B cell (primary cell): ENCODE measurements around the gene ALKBH3. TPM values are rescaled to one million over a fixed set of nuclear protein-coding genes. Genes with fewer than 3 reads are reported as not detected.

ENCODE experiments used
- ATAC-seq: fragments of 200-7000 bp; cut with Tn5 transposase; one replicate; pipeline ENCODE4 v1.10.0; 2021; ENCODE audit warnings: low read depth, mild to moderate bottlenecking, moderate number of reproducible peaks, moderate library complexity
- CTCF ChIA-PET: fragments of 350-600 bp; sonication (Branson Sonifier 250); formaldehyde crosslinking; loops from one replicate; lab custom pipeline; 2021; ENCODE audit warnings: antibody characterized with exemption, inconsistent platforms; lab: Charles Lee
- POLR2A ChIA-PET: fragments of 350-600 bp; sonication (Branson Sonifier 250); formaldehyde crosslinking; loops from one replicate; lab custom pipeline; 2021; ENCODE audit warnings: antibody characterized with exemption; lab: Charles Lee
- DNase-seq: peaks from one replicate; pipeline ENCODE4 v3.0.0; 2013
- H2AFZ ChIP-seq: 2 replicates; pipeline ENCODE4 v1.6.1; 2012; ENCODE audit warnings: mild to moderate bottlenecking, low read depth, low read length; ENCODE audit not compliant: insufficient read depth, poor library complexity, severe bottlenecking
- H3K27ac ChIP-seq, 2 donors: 1 replicate in 1 of 2; 2 replicates in 1 of 2; pipeline ENCODE4 v1.5.1; 2012 to 2013; ENCODE audit warnings: low read length in 2 of 2, mild to moderate bottlenecking in 2 of 2, moderate library complexity in 1 of 2
- H3K27me3 ChIP-seq, 4 experiments: fragments of 200-600 bp in 1 of 4; sonication (generic) in 1 of 4; replicated peaks in 1 of 4; 1 replicate in 2 of 4; 2 replicates in 2 of 4; pipeline versions ENCODE4 v1.6.1 to v1.7.0; 2013 to 2016; ENCODE audit warnings: low read length in 3 of 4, mild to moderate bottlenecking in 2 of 4, mixed read lengths in 1 of 4, moderate library complexity in 1 of 4; ENCODE audit not compliant: insufficient read depth in 4 of 4, control insufficient read depth in 3 of 4; ENCODE audit errors: control extremely low read depth in 1 of 4
- H3K36me3 ChIP-seq, 2 experiments: replicated peaks in 1 of 2; 1 replicate in 1 of 2; 2 replicates in 1 of 2; pipeline versions ENCODE4 v1.6.1 to v1.7.1; 2013; ENCODE audit warnings: low read length in 1 of 2; ENCODE audit not compliant: insufficient read depth in 2 of 2, control insufficient read depth in 1 of 2; ENCODE audit errors: control extremely low read depth in 1 of 2, extremely low read depth in 1 of 2
- H3K4me1 ChIP-seq, 2 donors: fragments of 200-600 bp in 1 of 2; sonication (generic) in 1 of 2; 1 replicate in 1 of 2; 2 replicates in 1 of 2; pipeline versions ENCODE4 v1.5.1 to v1.6.1; 2013 to 2017; ENCODE audit warnings: low read length in 2 of 2; ENCODE audit not compliant: control insufficient read depth in 2 of 2, insufficient read depth in 2 of 2
- H3K4me2 ChIP-seq: replicated peaks from 2 replicates; pipeline ENCODE3; 2012; ENCODE audit warnings: mild to moderate bottlenecking, low read depth, low read length; ENCODE audit not compliant: poor library complexity, severe bottlenecking
- H3K4me3 ChIP-seq, 5 experiments: fragments of 200-600 bp in 1 of 5; sonication (generic) in 1 of 5; 1 replicate in 3 of 5; 2 replicates in 2 of 5; pipeline versions ENCODE4 v1.5.1 to v1.7.0; 2011 to 2016; ENCODE audit warnings: low read length in 4 of 5, mild to moderate bottlenecking in 4 of 5, low read depth in 2 of 5, control low read depth in 1 of 5, moderate library complexity in 1 of 5; ENCODE audit not compliant: insufficient read depth in 1 of 5; ENCODE audit errors: control extremely low read depth in 1 of 5, extremely low read depth in 1 of 5
- H3K79me2 ChIP-seq: fragments of 200-600 bp; sonication (generic); one replicate; pipeline ENCODE4 v1.6.0; 2016; ENCODE audit warnings: low read length; ENCODE audit not compliant: control insufficient read depth, insufficient read depth
- H3K9ac ChIP-seq: fragments of 200-600 bp; sonication (generic); 2 replicates; pipeline ENCODE4 v1.6.1; 2017; ENCODE audit warnings: mild to moderate bottlenecking, low read length, moderate library complexity
- H3K9me3 ChIP-seq, 3 donors: one replicate each; pipeline versions ENCODE4 v1.6.1 to v1.7.1; 2013; ENCODE audit warnings: low read length in 2 of 3; ENCODE audit not compliant: control insufficient read depth in 2 of 3, insufficient read depth in 1 of 3; ENCODE audit errors: control extremely low read depth in 1 of 3
- H4K20me1 ChIP-seq: 2 replicates; pipeline ENCODE4 v1.6.0; 2012; ENCODE audit warnings: mild to moderate bottlenecking, low read length; ENCODE audit not compliant: insufficient read depth, control insufficient read depth, poor library complexity, severe bottlenecking
- H3K27ac Mint-ChIP-seq: one replicate; pipeline ENCODE4 v1.8.0; 2021; ENCODE audit warnings: mixed read lengths
- H3K27me3 Mint-ChIP-seq: one replicate; pipeline ENCODE4 v1.8.0; 2021; ENCODE audit warnings: mixed read lengths
- H3K4me1 Mint-ChIP-seq: one replicate; pipeline ENCODE4 v1.8.0; 2021; ENCODE audit warnings: mixed read lengths
- H3K4me3 Mint-ChIP-seq: one replicate; pipeline ENCODE4 v1.8.0; 2021; ENCODE audit warnings: mixed read lengths
- H3K9me3 Mint-ChIP-seq: one replicate; pipeline ENCODE4 v1.8.0; 2022; ENCODE audit warnings: mixed read lengths; ENCODE audit not compliant: insufficient read depth
- EZH2 ChIP-seq: IDR thresholded peaks from 2 replicates; pipeline ENCODE4 v1.6.1; 2012; ENCODE audit warnings: borderline replicate concordance, low read depth, mild to moderate bottlenecking, moderate library complexity, low read length; ENCODE audit not compliant: insufficient read depth, poor library complexity, severe bottlenecking
- WGBS: methylation state at CpG from one replicate; pipeline ENCODE4 v1.1.5; 2013; ENCODE audit warnings: missing lambda C conversion rate; ENCODE audit not compliant: insufficient coverage; 5-methylcytosine and 5-hydroxymethylcytosine counted together
- intact Hi-C: fragments of 100-400 bp; cut with micrococcal nuclease; formaldehyde crosslinking; loops from one replicate; pipeline ENCODE4 v1.10.0; 2022
- polyA plus RNA-seq: library from polyadenylated mRNA; depleted of rRNA; stranded (reverse); fragments of >200 nt; gene quantifications from 2 replicates; pipeline ENCODE4 v1.2.3, GENCODE V29; 2012
- total RNA-seq, 2 donors: library from RNA; stranded (reverse); fragments of 120-200 nt in 1 of 2; gene quantifications; 1 replicate in 1 of 2; 2 replicates in 1 of 2; pipeline versions ENCODE4 v1.2.3 to v1.2.4, GENCODE V29; 2013 to 2022
- TF ChIP-seq, protein P1 (sequence below): fragments of 200-600 bp; IDR thresholded peaks from one replicate; pipeline ENCODE4 v1.8.0; 2022; ENCODE audit warnings: antibody characterized with exemption, mild to moderate bottlenecking

The ALKBH3 gene
- total and polyA plus RNA-seq, 2 donors (not counting 1 experiment from before 2014, with no cell fraction given) = 22.3 to 26.7 TPM

DNA sequence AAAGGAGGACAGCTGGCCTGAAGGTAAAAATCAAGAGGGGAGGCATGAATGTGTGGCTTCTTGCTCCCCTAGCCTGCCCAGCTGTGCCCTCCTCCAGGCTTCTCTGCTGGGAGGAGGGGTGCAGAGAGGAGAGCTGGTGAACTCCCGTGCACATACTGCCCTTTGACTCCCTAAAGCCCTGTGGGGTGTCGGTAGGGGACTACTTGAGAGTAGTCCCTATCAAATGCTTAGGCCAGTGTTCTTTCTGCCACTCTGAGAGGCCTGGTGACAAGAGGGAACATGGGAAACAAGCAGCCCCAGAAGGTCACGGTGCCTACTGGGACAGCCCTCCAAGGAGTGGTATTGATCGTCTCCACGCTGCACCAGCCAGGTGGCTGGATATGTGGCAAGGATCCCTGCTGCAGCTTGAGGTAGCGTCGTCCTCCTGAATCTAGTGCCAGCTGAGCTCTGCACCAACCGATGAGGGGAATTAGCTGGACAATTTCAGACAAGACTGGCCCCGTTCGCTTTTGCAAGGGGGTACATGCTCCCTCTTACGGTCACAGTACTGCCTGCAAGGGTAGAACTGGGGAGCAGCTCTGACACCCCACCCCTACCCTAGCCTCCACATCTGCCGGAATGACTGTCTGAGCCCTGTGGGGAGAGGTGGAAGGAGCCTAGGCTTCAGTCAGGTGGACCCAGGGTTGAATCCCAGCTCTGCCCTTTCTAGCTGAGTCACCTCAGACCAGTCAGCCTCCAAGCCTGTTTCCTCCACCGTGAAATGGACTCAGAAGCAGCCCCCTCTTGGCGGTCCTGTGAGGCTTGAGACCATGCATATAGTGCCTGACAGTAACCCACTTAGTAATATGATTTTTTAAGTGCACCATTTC is 44.7 kb downstream of the ALKBH3 start:
- H3K4me3 Mint-ChIP-seq = no peak overlapping the region
- no peaks in the 10 kb centered on the region for H3K27me3 Mint-ChIP-seq
- Histone ChIP-seq H3K27ac (no peak overlapping the region), H4K20me1 (no peaks in the 10 kb centered on the region), H3K79me2 (no peaks in the 10 kb centered on the region), H3K4me3 (no peak overlapping the region), H3K4me2 (no peak overlapping the region), H3K9me3 (no peaks in the 10 kb centered on the region), H2AFZ (no peak overlapping the region), H3K27me3 (no peaks in the 10 kb centered on the region), H3K9ac (no peak overlapping the region), H3K4me1 (no peaks in the 10 kb centered on the region), H3K36me3 (peaks cover 0 to 16% of the 10 kb centered on the region in 2 experiments)
- intact Hi-C loops = no loop called here
- ATAC-seq (no peak), DNase-seq (no peak)
- no peaks in the 10 kb centered on the region for H3K4me1 Mint-ChIP-seq
- POLR2A ChIA-PET = no interaction called here
- no peak for TF ChIP-seq EZH2
- 98% methylated on average over 12 of the region's 14 CpGs for WGBS
- H3K9me3 Mint-ChIP-seq = no peaks in the 10 kb centered on the region
- CTCF ChIA-PET = no interaction called here
- no peak overlapping the region for H3K27ac Mint-ChIP-seq

DNA sequence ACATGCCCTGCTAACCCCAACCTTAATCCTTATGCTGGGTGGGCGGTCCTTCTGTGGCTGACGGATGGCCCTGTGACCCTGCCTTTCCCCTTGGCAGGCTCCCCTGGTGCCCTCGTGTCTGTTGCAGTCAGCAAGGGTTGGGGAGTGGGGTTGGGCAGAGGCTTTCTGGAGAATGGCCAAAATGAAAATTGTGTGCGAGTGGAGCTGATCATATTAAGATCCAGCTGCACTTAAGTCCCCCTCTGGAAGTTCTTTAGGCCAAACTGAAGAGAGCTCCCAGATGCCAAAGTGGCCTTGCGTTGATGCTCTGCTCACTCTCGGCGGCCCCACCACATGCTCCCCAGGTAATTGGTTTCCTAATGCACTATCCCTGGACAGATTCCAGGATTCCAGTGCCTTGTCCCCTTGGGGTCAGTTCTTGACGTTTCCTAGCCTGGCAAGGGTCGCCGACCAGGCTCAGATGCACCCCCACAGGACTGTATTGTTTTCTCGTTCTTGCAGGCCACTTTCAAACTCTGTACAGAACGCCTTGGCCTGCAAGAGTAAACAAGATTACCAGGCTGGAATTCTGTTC is 45.4 kb downstream of the ALKBH3 start:
- no peak for DNase-seq
- intact Hi-C loops = no loop called here
- no peak overlapping the region for H2AFZ ChIP-seq
- H3K36me3 ChIP-seq = peaks cover 0 to 9% of the 10 kb centered on the region in 2 experiments
- no peaks in the 10 kb centered on the region for H3K27me3 Mint-ChIP-seq
- 93% methylated on average over 9 of the region's 12 CpGs for WGBS
- no peak overlapping the region for H3K4me3 Mint-ChIP-seq
- ChIA-PET CTCF (no interaction called here), POLR2A (no interaction called here)
- no peaks in the 10 kb centered on the region for H3K9me3 Mint-ChIP-seq
- H3K4me3 ChIP-seq = no peak overlapping the region
- H3K4me1 ChIP-seq = no peaks in the 10 kb centered on the region
- H3K27ac ChIP-seq = no peak overlapping the region
- no peak overlapping the region for H3K27ac Mint-ChIP-seq
- H3K9me3 ChIP-seq = no peaks in the 10 kb centered on the region
- H4K20me1 ChIP-seq = no peaks in the 10 kb centered on the region
- H3K9ac ChIP-seq = no peak overlapping the region
- no peaks in the 10 kb centered on the region for H3K27me3 ChIP-seq
- H3K4me2 ChIP-seq = no peak overlapping the region
- H3K79me2 ChIP-seq = no peaks in the 10 kb centered on the region
- no peak for ATAC-seq
- TF ChIP-seq, protein P1, sequence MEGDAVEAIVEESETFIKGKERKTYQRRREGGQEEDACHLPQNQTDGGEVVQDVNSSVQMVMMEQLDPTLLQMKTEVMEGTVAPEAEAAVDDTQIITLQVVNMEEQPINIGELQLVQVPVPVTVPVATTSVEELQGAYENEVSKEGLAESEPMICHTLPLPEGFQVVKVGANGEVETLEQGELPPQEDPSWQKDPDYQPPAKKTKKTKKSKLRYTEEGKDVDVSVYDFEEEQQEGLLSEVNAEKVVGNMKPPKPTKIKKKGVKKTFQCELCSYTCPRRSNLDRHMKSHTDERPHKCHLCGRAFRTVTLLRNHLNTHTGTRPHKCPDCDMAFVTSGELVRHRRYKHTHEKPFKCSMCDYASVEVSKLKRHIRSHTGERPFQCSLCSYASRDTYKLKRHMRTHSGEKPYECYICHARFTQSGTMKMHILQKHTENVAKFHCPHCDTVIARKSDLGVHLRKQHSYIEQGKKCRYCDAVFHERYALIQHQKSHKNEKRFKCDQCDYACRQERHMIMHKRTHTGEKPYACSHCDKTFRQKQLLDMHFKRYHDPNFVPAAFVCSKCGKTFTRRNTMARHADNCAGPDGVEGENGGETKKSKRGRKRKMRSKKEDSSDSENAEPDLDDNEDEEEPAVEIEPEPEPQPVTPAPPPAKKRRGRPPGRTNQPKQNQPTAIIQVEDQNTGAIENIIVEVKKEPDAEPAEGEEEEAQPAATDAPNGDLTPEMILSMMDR = no peak
- no peak for TF ChIP-seq EZH2
- no peaks in the 10 kb centered on the region for H3K4me1 Mint-ChIP-seq
